ENCODE measurements around the gene UGT2B28.
"Not testable (repeated sequence)": the region's sequence is repeated elsewhere in the genome, so short reads cannot be mapped to it uniquely, and the experiment has no call there.

The UGT2B28 gene

DNA sequence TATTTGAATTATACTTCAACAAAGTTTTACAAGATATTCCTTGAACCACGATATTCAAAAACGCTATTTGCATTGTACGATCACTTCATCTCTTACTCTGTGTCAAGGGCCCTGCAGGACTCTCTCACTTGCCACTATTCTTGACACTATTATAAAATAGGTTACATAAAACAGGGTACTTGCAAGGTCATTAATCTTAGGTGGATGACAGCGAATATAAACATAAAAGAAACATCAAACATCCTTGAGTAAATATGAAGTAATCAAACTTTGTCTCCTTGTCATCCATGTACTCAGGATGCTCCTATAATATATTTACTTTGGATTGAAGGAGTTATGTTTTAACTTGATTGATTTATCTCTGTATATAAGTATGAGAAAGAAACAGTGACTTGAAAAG is at the start of gene UGT2B28:
UGT2B28 (plus strand) TSS at position 395 of the 400 bp plus-strand sequence. CDS start 26 bp downstream, outside the sequence.
- not testable (repeated sequence) for DNase-seq

DNA sequence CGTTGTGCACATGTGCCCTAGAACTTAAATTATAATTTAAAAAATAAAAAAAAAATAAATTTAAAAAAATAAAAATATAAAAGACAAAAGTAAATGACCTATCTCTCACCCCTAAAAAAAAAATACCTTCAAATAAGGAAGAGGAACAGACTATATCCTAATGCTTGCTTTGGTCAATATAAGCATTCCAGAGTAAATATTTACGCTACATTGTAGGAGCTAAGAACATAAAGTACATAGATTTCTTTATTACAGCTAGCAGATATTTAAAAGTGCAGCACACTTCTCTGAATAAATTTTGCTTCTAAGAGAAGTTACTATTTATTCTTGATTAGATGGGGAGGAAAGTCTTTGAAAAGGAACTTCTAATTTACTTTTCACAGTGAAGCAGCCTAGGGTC is 41.2 kb upstream of the UGT2B28 start:
- DNase-seq, result no peak

DNA sequence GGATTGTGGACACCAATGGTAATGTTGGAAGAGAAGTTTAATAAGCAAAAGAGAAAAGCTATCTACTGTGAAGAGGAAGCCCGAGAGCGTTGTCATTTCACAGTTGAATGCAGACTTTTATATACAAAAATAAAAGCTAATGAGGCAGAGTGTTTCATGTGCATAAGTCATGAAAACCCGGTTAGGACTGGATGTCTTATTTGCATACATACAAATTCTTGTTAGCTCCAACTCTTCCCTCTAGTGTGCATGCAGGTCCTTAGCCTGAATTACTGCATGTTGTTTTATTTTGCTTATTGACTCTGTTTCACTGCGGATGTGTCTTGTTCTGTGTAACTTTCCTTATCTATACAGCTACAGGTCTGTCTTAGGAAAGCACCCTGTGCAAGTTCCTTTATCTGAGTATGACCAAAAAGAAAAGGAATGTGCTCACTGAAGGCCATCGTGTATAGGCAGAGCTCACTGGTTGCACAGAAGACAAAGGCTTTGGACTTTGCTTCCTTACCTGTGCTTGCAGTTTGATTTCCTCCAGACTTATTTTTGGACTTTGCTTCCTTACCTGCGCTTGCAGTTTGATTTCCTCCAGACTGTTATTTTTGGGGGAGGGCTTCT is 40.6 kb upstream of the UGT2B28 start:
- DNase-seq, result no peak

DNA sequence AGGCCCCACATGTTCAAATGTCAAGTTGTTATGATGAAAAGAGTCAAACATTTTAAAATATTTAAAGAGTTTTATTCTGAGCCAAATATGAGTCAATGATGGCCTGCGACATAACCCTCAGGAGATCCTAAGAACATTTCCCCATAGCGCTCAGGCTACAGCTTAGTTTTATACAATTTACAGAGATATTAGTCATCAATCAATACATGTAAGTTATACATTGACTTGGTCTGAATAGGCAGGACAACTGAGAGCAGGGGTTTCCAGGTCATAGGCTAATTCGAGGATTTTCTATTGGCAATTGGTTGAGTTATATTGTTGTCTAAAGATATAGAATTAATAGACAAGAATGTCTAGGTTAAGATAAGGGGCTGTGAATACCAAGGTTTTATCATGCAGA is 39.5 kb upstream of the UGT2B28 start:
- DNase-seq, result not testable (repeated sequence)

DNA sequence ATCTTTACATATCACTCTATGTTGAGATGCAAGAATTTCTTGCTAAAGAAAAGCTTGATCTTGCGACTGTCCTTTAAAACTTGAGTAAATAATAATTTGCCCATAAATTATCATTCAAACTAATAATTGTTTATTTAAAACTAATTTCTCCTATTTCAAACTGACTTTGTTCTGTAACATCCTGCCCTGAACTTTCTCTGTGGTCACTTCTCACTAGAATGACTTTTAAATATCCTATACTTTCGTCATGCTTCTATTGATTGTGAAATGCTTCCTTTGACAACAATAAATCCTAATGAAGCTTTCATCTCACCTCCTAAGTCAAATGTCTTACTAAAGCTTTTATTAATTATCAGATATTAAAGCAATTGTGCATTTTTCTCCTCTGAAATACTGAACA is 38.5 kb upstream of the UGT2B28 start:
- not testable (repeated sequence) for DNase-seq

DNA sequence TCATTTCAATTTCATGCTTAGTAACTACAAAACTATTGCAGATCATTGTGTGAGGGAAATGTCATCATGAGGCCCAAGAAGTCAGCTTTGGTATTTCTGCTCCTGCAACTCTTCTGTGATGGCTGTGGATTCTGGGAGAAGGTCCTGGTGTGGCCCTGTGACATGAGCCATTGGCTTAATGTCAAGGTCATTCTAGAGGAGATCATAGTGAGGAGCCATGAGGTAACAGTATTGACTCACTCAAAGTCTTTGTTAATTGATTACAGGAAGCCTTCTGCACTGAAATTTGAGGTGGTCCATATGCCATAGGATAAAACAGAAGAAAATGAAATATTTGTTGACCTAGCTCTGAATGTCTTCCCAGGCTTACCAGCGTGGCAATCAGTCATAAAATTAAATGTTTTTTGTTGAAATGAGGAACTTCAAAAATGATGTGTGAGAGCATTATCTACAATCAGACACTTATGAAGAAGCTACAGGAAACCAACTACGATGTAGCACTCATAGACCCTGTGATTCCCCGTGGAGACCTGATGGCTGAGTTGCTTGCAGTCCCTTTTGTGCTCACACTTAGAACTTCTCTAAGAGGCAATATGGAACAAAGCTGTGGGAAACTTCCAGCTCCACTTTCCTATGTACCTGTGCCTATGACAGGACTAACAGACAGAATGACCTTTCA is 37.6 kb upstream of the UGT2B28 start:
- DNase-seq, result not testable (repeated sequence)

DNA sequence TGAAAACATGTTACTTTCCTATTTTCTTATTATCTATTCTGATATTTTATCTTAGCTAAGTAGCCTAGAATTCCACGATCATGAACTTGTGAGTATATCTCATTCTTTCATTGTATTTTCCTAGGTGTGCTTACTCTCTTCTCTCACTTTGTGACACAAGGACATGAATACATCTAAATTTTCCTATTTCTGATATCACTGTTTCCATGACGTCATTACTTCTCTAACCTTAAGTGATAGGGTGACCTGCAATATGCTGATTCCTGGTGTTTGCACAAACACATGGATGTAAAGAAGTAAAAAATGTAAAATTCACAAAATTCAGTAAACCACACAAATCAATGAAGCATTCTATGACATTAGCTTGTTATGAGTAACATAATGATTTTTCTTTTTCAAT is 29.4 kb upstream of the UGT2B28 start:
- DNase-seq, result not testable (repeated sequence)

DNA sequence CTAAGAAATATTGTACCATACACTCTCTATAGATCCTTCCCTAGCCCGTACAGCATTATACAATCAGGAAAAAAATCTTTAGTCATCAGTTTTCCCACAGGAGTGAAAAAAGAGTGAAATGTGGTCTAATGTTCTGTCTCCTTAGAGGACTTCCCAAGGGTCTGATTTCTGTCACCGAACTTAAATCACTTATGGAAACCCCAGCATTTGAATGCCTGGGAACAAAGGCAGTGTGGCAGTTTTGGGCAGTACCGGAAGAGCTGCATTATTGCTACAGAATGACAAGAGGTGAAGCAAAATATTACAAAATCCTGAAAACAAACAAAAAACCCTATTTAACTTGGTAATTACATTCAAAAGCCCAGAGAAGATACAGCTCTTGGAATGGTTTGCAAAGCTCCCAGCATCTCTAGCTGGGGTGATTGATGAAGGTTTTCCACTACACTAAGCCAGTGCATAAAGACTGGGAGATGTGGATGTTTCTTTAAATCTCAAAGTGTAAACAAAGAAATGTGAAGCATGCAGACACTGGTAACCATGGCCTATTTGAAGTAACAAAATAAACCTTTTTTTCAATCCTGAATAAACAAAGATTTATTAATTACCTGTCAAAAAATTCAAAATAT is 27.0 kb upstream of the UGT2B28 start:
- not testable (repeated sequence) for DNase-seq

DNA sequence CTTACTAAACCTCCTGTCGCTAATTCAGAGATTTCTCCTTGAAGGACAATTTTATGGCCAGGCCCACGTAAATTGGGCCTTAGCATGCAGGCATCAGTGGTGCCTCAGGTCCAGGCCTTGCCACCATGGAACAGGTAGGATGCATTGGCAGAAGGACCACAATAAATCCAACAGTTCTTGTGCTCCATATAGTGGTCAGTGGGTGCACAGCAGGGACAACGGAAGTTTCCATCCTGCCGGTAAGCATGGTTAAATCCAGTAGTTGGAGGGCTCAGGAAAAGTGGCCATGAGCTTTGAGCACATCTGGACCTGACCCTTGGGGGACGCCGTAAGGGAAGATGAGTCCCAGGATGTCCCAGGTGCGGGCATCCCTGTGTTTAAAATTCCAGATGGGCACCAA is 11.7 kb upstream of the UGT2B28 start:
- not testable (repeated sequence) for DNase-seq

DNA sequence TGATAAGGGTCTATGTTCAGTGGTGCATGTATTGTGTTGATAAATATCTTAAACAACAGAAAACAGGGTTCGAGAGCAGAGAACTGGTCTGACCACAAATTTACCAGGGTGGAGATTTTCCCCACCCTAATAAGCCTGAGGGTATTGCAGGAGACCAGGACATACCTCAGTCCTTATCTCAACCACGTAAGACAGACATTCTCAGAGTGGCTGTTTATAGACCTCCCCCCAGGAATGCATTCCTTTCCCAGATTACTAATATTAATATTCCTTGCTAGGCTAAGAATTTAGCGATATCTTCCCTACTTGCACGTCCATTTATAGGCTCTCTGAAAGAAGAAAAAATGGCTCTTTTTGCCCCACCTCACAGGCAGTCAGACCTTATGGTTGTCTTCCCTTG is 16.1 kb downstream of the UGT2B28 start:
- not testable (repeated sequence) for DNase-seq

DNA sequence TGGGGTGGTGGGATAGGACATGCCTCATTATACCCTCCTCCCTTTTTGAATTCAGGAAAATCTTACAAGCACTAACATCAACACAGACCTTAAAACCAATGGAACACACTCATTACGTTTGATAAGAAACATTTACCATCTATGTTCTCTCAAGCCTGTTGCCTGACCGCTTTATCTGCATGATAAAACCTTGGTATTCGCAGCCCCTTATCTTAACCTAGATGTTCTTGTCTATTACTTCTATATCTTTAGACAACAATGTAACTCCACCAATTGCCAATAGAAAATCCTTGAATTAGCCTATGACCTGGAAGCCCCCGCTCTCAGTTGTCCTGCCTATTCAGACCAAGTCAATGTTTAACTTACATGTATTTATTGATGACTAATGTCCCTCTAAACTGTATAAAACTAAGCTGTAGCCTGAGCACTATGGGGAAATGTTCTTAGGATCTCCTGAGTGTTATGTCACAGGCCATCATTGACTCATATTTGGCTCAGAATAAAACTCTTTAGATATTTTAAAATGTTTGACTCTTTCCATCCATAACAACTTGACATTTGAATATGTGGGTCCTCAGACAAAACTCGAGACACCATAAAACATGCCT is 28.3 kb downstream of the UGT2B28 start:
- DNase-seq, result not testable (repeated sequence)

DNA sequence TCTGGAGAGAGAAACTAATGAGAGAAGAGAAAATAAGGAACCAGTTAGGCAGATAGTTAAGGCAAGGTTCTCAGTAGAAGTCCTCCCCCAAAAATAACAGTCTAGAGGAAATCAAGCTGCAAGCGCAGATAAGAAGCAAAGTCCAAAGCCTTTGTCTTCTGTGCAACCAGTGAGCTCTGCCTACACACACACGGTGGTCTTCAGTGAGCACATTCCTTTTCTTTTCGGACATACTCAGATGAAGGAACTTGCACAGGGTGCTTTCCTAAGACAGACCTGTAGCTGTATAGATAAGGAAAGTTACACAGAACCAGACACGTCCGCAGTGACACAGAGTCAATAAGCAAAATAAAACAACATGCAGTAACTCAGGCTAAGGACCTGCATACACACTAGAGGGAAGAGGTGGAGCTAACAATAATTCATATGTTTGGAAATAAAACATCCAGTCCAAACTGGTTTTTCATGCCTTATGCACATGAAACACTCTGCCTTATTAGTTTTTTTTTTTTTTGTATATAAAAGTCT is 29.3 kb downstream of the UGT2B28 start:
- DNase-seq, result not testable (repeated sequence)

DNA sequence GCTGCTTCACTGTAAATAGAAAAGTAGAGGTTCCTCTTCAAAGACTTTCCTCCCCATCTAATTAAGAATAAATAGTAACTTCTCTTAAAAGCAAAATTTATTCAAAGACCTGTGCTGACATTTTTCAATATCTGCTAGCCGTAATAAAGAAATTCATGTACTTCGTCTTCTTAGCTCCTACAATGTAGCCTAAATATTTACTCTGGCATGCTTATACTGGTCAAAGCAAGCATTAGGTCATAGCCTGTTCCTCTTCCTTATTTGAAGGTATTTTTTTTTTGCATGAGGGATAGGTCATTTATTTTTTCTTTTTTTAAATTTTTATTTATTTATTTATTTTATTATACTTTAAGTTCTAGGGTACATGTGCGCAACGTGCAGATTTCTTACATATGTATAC is 30.0 kb downstream of the UGT2B28 start:
- DNase-seq, result not testable (repeated sequence)

DNA sequence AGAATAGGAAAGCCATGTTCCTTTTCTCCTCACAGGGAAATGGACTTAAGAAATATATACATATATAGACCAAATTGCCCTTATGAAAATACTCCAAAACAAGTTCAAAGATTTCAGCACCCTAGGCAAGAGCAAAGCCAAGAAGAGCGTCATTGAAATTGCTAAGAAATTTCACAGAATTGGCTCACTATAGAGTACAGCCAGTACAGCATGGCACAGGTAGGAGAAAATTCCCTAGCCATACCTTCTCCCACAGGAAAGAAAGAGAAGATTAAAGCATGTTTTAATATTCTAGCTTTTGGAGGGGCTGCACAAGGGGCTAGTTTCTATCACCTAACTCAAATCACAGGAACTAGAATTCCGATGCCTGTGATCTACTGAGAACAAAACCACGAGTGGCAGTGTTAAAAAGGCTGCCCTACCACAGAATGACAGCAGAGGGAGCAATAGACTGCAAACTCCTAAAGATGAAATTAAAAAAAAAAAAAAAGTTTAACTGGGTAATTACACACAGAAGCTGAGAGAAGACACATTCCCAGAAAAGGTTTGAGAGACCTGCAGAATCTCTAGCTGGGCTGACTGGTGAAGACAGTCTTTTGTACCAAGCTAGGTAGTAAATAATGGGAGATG is 37.5 kb downstream of the UGT2B28 start:
- DNase-seq, result peak; percentile 20

DNA sequence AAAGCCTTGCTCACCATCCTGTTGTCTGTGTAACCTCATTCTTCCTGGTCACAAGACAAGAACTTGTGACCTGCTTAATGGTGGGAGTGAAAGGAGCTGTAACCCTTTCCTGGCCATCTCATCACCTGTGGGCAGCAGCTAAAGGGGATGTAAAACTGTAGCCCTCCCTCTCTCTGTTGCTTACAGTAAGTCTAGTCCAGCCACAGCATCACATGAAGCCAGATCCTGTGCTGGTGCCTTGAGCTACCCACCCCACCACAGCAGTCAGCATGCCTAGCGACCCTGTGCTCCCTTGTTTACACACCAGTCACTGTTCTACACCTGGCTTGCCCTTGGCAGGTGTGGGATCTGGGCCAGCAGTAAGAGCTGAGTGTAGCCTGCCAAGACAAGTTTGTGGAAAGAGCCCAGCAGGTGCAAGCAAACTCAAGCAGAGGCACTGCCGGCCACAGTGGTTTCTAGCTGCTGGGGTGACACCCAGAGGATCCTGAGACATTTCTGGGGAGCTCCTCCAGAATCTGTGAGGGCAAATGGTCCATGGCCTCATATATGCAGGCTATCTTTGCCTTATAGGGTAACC is 41.0 kb downstream of the UGT2B28 start:
- peak; percentile 20 for DNase-seq

DNA sequence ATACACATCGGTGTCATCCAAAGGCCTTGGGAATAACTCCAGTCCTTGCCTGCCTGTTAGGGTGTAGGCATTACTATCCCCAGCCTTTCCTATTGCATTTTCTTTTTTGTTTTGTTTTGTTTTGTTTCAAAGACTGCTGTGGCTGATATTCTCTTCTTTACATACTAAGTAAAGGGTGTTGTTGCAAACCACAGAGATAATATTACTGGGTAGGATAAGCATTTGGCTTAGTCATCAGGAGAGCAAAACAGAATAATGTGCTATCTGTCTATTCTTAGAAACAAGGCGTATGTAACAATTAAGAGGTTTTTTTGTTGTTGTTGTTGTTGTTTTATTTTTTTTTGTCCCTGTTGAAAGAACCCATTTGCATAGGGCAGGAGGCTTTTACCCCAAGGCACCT is 41.8 kb downstream of the UGT2B28 start:
- no peak for DNase-seq

DNA sequence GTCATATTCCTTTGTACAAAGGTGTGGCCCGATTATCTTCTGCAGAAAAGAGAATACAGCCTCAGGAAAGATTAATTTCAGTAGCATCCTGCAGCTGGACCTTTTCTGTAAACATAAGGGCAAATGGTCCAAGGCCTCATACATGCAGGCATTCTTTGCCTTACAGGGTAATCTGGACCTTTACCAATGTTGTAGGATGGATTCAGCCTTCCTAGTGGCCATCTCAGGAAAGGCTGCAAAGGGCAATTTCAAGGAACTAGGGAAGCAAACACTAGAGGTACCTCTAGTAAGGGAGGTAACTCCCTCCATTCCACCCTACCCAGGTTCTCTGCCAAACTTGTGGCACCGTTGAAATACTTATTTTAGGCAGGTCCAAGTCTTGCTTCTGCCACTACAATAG is 43.0 kb downstream of the UGT2B28 start:
- no peak for DNase-seq

DNA sequence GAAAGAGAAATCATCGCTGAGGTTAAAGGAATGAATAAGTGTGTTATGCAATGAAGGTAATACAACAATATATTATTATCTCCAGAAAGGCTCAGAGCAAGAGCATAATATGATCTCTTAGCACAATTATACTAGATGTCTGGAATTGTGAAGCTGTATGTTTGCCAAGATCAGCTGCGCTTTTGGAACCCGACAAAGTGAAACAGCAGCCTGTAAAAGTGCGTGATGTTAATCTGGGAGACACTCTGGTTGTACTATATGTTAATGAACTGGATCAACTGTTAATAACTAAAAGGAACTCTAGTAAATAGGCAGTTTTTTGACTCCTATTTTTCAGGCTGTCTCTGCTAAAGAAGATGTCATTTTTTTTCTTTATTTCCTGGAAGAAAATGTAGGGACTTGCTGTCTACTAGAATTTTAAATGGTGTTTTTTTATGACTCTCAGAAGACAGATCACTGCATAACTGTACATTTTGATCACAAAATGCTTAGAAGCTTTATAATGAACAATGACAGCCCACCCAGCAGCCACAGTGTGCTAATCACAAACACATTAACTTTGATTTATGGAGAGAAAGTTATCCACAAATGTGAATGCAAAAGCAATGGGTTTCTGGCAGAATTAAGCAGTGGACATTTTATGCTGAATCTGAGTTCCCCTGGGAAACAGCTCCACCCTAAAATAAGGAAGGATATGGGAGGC is 50.2 kb downstream of the UGT2B28 start:
- DNase-seq, result peak; percentile 23

DNA sequence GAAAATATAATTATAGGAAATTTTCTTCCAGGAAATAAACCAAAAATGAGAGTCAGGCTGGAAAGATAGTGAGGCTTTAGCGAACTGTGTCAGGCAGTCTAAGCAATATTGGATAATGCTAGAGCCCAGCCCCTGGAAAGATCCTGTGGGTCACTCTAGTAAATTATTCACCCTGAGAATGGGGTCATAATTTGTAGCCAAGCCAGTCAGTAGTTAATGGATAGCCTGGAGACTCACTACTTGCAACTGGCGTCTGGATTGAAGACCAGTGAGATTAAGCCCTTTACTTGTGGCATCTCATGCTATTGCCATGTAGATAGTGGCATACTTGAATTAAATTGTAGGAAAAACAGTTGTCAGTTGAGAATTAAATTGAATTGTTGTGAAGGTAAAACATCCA is 51.0 kb downstream of the UGT2B28 start:
- DNase-seq, result not testable (repeated sequence)

DNA sequence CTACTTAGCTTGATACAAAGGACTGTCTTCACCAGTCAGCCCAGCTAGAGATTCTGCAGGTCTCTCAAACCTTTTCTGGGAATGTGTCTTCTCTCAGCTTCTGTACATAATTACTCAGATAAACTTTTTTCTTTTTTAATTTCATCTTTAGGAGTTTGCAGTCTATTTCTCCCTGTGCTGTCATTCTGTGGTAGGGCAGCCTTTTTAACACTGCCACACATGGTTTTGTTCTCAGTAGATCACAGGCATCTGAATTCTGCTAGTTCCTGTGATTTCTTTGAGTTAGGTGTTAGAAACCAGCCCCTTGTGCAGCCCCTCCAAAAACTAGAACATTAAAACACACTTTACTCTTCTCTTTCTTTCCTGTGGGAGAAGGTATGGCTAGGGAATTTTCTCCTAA is 55.2 kb downstream of the UGT2B28 start:
- not testable (repeated sequence) for DNase-seq

DNA sequence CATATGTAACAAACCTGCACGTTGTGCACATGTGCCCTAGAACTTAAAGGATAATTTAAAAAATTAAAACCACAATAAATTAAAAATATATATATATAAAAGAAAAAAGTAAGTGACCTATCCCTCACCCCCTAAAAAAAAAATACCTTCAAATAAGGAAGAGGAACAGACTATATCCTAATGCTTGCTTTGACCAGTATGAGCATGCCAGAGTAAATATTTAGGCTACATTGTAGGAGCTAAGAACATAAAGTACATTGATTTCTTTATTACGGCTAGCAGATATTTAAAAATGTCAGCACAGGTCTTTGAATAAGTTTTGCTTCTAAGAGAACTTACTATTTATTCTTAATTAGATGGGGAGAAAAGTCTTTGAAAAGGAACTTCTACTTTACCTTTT is 62.8 kb downstream of the UGT2B28 start:
- DNase-seq, result not testable (repeated sequence)

All from femur (tissue), 1 donor.